Measurements from ENCODE around the gene TBPL2. TPM values are rescaled to one million over a fixed set of nuclear protein-coding genes. Genes with fewer than 3 reads are reported as not detected.
"Not testable (repeated sequence)": the region's sequence is repeated elsewhere in the genome, so short reads cannot be mapped to it uniquely, and the experiment has no call there.

TBPL2 gene
- not detected for total RNA-seq

DNA sequence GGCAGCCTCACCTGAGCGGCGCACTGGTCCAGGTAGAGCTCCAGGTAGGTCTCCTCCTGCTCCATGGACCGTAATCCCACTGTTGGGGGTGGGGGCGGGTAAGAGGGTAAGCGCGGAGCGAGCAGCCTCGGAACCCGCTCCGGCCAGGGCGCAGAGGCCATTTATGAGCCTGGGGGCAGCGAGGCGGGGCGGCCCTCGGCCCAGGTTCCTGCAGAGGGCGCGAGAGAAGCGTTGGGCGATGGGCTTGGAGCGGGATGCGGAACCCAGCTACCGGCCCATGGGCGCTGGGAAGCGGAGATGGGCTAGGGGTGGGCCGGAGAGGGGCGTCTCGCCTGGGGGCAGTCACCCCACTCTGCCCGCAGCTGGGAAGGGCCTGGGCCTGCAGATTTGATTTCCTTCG, at the start of gene TBPL2:
TBPL2 (minus strand) TSS at position 232 of the 400 bp plus-strand sequence; CDS start at position 65, 167 bp downstream.
- ATAC-seq (replicated peaks in 1 of 2) (no peak), DNase-seq (no peak)
- Mint-ChIP-seq H3K36me3 (ENCODE audit: insufficient read depth in 2 of 2) (no peaks in the 10 kb centered on the region), H3K4me1 (ENCODE audit: low read depth) (no peaks in the 10 kb centered on the region), H3K9me3 (no peaks in the 10 kb centered on the region), H3K27ac (no peak within 1 kb of the TSS), H3K27me3 (ENCODE audit: low read depth) (no peaks in the 10 kb centered on the region), H3K4me3 (no peak within 1 kb of the TSS)

DNA sequence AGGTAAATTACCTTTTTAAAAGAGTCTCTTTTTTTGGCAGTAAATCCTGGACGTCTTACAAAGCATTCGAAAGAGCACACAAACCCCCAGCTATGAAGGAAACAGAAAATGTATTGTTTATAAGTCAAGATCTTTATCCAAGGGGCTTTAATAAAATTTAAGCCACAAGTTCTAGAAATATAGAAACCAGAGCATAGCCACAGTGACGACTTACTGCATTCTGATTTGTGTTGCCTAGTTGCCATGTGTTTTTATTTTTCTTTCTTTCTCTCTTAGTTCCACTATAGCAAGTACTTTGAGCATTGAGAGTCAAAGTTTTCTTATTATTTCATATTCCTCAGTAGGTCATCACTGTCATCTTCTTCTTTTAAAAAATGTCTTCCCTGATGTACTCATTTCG, 47.8 kb upstream of the TBPL2 start:
- H3K4me3 Mint-ChIP-seq = no peak overlapping the region
- no peak overlapping the region for H3K27ac Mint-ChIP-seq
- H3K4me1 Mint-ChIP-seq (ENCODE audit: low read depth) = no peaks in the 10 kb centered on the region
- H3K27me3 Mint-ChIP-seq (ENCODE audit: low read depth) = peaks cover 6% of the 10 kb centered on the region
- no peaks in the 10 kb centered on the region for H3K36me3 Mint-ChIP-seq (ENCODE audit: insufficient read depth in 2 of 2)
- DNase-seq (no peak), ATAC-seq (replicated peaks in 1 of 2) (no peak)
- peaks cover 0 to 2% of the 10 kb centered on the region in 2 donors for H3K9me3 Mint-ChIP-seq

DNA sequence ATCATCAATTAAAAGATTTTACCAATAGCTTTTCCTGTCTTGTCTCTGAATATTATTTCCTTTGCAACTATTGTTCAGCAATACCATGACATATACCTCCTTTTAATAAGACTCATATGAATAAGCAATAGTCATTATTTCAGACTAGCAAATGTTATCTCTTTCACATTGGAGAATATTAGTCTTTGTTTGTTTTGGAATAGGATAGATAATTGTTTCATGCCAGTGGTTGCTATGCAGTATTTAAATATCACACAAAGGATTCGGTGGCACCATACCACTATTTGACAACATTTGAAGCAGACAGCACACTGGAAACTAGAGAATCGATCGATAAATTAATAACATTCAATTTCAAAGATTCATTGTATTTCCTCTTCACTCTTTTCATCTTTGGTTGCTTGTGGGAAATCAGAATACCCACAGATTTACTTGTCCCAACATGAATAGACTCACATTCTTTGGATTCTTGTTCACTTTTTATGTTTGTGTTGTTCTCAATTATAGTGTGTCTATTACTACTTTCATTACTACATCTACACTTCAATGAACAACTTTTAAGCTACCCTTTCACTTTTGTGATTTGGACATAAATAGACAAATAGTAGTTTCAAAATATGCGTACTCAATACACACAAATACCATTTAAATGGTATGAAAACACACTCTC, 42.7 kb upstream of the TBPL2 start:
- Mint-ChIP-seq H3K4me3 (no peak overlapping the region), H3K4me1 (ENCODE audit: low read depth) (no peaks in the 10 kb centered on the region), H3K27ac (no peak overlapping the region), H3K36me3 (ENCODE audit: insufficient read depth in 2 of 2) (no peaks in the 10 kb centered on the region), H3K27me3 (ENCODE audit: low read depth) (peaks cover 7% of the 10 kb centered on the region), H3K9me3 (no peaks in the 10 kb centered on the region)
- ATAC-seq (replicated peaks in 1 of 2) = no peak
- DNase-seq = no peak

DNA sequence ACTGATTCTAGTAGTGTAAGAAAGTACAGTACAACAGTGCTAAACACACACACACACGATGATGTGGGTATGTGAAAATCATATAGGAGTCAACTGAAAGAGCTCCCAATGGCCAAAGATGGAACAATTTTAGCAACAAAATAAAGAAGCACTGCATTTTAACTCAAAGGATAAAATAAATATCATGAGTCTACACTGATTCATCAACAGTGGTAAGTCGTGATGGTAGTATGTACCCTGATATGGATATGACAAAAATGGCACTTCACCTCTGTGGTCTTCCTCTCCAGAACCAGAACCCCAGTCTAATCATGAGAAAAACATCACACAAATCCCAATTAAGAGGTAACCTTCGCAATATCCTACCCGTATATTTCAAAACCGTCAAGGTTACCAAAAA, 41.4 kb upstream of the TBPL2 start:
- H3K9me3 Mint-ChIP-seq = no peaks in the 10 kb centered on the region
- H3K4me1 Mint-ChIP-seq (ENCODE audit: low read depth) = no peaks in the 10 kb centered on the region
- H3K27ac Mint-ChIP-seq = no peak overlapping the region
- peaks cover 7% of the 10 kb centered on the region for H3K27me3 Mint-ChIP-seq (ENCODE audit: low read depth)
- no peaks in the 10 kb centered on the region for H3K36me3 Mint-ChIP-seq (ENCODE audit: insufficient read depth in 2 of 2)
- DNase-seq = no peak
- ATAC-seq (replicated peaks in 1 of 2) = no peak
- H3K4me3 Mint-ChIP-seq = no peak overlapping the region

DNA sequence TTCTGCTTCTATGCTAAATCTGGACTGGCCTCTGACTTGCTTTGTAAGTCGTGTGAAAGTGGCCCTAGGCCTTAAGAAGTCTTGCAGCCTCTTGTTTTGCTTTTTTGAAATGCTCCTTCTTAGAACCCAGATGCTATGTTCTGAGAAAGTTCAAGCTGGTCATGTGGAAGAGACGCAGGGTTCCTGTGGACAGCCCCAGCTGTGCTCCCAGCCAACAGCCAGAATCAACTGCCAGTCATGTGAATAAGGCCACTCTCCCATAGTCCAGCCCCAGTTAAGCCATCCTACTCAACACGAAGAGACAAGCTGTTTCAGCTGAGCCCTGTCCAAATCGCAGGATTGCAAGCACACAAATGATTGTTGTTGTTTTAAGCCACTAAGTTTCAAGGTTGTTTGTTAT, 37.3 kb upstream of the TBPL2 start:
- Mint-ChIP-seq H3K27ac (no peak overlapping the region), H3K27me3 (ENCODE audit: low read depth) (peaks cover 1% of the 10 kb centered on the region), H3K36me3 (ENCODE audit: insufficient read depth in 2 of 2) (no peaks in the 10 kb centered on the region), H3K4me3 (no peak overlapping the region), H3K4me1 (ENCODE audit: low read depth) (no peaks in the 10 kb centered on the region), H3K9me3 (no peaks in the 10 kb centered on the region)
- ATAC-seq (replicated peaks in 1 of 2) (no peak), DNase-seq (no peak)

DNA sequence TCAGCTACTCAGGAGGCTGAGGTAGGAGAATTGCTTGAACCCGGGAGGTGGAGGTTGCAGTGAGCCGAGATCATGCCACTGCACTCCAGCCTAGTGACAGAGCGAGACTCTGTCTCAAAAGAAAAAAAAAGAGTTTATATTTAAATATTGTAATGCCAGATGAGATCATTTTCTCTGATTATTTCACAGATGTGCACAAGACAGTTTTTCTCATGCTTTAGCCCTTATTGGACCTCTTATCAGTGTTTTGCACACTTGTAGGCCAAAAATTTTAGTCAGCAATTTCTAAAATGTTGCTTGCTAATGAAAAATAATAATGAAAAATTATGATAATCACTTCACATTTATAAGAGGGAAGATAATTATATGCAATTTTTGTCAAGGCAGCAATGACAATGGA, 36.0 kb upstream of the TBPL2 start:
- ATAC-seq (replicated peaks in 1 of 2); H3K4me1 Mint-ChIP-seq (ENCODE audit: low read depth); H3K9me3 Mint-ChIP-seq; H3K27ac Mint-ChIP-seq; H3K27me3 Mint-ChIP-seq (ENCODE audit: low read depth); H3K4me3 Mint-ChIP-seq; H3K36me3 Mint-ChIP-seq (ENCODE audit: insufficient read depth in 2 of 2); DNase-seq: not testable (repeated sequence)

DNA sequence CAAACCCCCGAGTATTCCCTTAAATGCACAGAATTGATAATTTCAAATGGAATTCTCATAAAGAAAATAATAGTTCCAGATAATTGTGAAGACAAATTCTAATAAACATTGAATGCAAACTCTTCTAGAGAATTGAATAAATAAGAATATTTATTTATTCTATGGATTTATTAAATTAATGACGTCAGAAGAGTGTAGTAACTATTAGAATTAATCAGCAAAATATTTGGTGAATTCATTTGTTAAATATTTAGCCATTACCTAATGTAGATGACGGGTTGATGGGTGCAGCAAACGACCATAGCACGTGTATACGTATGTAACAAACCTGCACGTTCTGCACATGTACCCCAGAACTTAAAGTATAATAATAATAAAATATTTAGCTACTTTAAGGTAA, 33.4 kb upstream of the TBPL2 start:
- Mint-ChIP-seq H3K4me3 (no peak overlapping the region), H3K27me3 (ENCODE audit: low read depth) (no peaks in the 10 kb centered on the region), H3K27ac (no peak overlapping the region), H3K4me1 (ENCODE audit: low read depth) (no peaks in the 10 kb centered on the region), H3K9me3 (no peaks in the 10 kb centered on the region), H3K36me3 (ENCODE audit: insufficient read depth in 2 of 2) (no peaks in the 10 kb centered on the region)
- ATAC-seq (replicated peaks in 1 of 2) (no peak), DNase-seq (no peak)

DNA sequence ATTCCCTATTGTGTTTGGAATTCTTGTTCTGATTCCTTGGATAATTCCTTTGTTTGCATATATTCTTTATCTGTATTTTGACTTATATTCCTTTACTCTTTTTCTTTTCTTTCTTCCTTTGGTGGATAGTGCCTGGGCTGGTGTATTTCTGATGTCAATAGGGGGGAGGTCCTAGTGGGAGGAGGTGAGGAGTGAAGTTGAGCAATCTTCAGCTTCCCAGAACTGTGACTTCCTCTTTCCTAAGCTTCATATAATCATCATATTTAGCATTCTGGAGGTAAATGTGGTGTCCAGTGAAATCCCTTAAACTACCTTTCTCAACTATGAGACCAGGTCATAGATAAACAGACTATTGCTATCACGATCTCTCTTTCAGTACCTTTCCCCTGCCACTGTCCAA, 29.6 kb upstream of the TBPL2 start:
- H3K36me3 Mint-ChIP-seq (ENCODE audit: insufficient read depth in 2 of 2) = no peaks in the 10 kb centered on the region
- no peak overlapping the region for H3K27ac Mint-ChIP-seq
- H3K27me3 Mint-ChIP-seq (ENCODE audit: low read depth) = no peaks in the 10 kb centered on the region
- H3K4me1 Mint-ChIP-seq (ENCODE audit: low read depth) = no peaks in the 10 kb centered on the region
- H3K4me3 Mint-ChIP-seq = no peak overlapping the region
- no peak for DNase-seq
- no peak for ATAC-seq (replicated peaks in 1 of 2)
- H3K9me3 Mint-ChIP-seq = no peaks in the 10 kb centered on the region

DNA sequence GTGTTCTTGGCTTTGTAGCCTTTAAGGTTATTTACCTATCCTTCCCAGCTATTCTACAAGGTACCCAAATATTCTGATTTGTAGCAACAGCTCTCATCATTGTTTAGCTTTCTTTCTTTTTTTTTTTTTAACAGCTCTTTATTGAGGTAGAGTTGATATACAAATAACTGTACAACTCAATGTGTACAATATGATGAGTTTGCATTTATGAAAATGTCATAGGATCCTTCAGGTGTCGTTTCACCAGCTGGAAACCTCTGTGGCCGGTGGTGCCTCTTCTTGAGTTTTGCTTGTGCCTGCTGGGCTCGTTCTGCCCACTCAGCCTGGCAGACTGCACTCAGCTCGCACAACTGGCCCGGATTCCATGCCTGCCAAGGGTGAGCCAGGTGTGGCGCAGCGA, 26.9 kb upstream of the TBPL2 start:
- Mint-ChIP-seq H3K27ac (no peak overlapping the region), H3K9me3 (no peaks in the 10 kb centered on the region), H3K4me1 (ENCODE audit: low read depth) (peaks cover 11% of the 10 kb centered on the region), H3K36me3 (ENCODE audit: insufficient read depth in 2 of 2) (no peaks in the 10 kb centered on the region), H3K27me3 (ENCODE audit: low read depth) (peaks cover 11% of the 10 kb centered on the region), H3K4me3 (no peak overlapping the region)
- no peak for DNase-seq
- no peak for ATAC-seq (replicated peaks in 1 of 2)

DNA sequence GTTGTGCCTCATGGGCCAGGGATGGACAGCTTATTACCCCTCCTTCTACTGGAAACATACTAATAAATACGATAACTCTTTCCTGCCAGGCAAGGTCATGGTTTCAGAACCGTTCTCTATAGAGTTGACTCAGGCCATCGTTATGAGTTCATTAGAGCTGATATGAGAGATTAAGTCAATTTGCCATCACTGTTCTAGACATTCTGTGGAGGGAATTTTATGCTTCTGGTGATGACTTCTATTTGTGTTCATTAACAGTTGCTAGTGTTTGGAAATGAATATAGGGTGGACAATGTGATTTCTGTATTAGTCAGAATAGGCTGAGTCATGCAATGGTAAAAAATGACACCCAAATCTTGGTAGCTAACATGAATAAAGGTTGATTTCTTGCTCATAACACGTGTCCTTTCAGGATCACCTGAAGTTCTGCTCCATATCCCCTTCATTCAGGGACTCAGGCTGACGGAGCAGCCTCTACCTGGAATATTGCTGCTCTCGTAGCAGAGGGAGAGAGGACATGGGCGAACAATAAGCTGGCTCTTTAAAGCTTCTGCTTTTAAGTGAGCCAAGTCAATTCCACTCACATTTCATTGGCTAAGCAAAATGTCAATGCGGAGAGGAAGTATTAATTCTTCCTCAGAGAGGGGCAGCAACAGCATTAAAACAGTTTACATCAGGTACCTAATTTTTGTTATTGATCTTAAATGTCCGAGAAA, 18.5 kb upstream of the TBPL2 start:
- H3K27me3 Mint-ChIP-seq (ENCODE audit: low read depth) = peaks cover 26% of the 10 kb centered on the region
- H3K36me3 Mint-ChIP-seq (ENCODE audit: insufficient read depth in 2 of 2) = no peaks in the 10 kb centered on the region
- H3K4me3 Mint-ChIP-seq = peak overlapping the region in 1 of 2 donors; percentile 71
- H3K9me3 Mint-ChIP-seq = peaks cover 0 to 1% of the 10 kb centered on the region in 2 donors
- H3K4me1 Mint-ChIP-seq (ENCODE audit: low read depth) = peaks cover 45% of the 10 kb centered on the region
- peak overlapping the region; percentile 88 for H3K27ac Mint-ChIP-seq
- ATAC-seq (replicated peaks in 1 of 2) = peak; percentile 68 to 85
- DNase-seq = peak in 1 of 2 donors; percentile 9

DNA sequence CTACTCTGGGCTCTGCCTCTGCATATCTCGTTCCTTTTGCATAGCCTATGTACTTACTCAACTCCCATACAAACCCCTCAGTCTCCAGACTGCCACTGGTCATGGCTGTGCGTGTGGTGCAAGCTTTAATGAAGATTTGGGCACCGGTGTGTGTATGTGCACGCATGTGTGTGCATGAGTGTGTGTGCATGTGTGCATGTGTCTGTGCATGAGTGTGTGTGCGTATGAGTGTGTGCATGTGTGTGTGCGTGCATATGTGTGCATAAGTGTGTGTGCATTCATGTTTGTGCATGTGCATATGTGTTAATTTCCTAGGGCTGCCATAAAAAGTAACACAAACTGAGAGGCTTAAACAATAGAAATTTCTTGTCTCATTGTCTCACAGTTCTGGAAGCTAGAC, 17.1 kb upstream of the TBPL2 start:
- Mint-ChIP-seq H3K36me3 (ENCODE audit: insufficient read depth in 2 of 2) (no peaks in the 10 kb centered on the region), H3K9me3 (peaks cover 0 to 1% of the 10 kb centered on the region in 2 donors), H3K4me1 (ENCODE audit: low read depth) (peaks cover 34% of the 10 kb centered on the region), H3K4me3 (no peak overlapping the region), H3K27me3 (ENCODE audit: low read depth) (peaks cover 18% of the 10 kb centered on the region), H3K27ac (no peak overlapping the region)
- DNase-seq (no peak), ATAC-seq (replicated peaks in 1 of 2) (no peak)

DNA sequence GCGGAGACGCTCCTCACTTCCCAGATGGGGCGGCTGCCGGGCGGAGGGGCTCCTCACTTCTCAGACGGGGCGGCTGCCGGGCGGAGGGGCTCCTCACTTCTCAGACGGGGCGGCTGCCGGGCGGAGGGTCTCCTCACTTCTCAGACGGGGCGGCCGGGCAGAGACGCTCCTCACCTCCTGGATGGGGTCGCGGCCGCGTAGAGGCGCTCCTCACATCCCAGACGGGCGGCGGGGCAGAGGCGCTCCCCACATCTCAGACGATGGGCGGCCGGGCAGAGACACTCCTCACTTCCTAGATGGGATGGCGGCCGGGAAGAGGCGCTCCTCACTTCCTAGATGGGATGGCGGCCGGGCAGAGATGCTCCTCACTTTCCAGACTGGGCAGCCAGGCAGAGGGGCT, 16.0 kb upstream of the TBPL2 start:
- not testable (repeated sequence) for H3K27ac Mint-ChIP-seq; ATAC-seq (replicated peaks in 1 of 2); H3K4me3 Mint-ChIP-seq; H3K36me3 Mint-ChIP-seq (ENCODE audit: insufficient read depth in 2 of 2); DNase-seq; H3K27me3 Mint-ChIP-seq (ENCODE audit: low read depth); H3K9me3 Mint-ChIP-seq
- H3K4me1 Mint-ChIP-seq (ENCODE audit: low read depth) = peaks cover 28% of the 10 kb centered on the region

DNA sequence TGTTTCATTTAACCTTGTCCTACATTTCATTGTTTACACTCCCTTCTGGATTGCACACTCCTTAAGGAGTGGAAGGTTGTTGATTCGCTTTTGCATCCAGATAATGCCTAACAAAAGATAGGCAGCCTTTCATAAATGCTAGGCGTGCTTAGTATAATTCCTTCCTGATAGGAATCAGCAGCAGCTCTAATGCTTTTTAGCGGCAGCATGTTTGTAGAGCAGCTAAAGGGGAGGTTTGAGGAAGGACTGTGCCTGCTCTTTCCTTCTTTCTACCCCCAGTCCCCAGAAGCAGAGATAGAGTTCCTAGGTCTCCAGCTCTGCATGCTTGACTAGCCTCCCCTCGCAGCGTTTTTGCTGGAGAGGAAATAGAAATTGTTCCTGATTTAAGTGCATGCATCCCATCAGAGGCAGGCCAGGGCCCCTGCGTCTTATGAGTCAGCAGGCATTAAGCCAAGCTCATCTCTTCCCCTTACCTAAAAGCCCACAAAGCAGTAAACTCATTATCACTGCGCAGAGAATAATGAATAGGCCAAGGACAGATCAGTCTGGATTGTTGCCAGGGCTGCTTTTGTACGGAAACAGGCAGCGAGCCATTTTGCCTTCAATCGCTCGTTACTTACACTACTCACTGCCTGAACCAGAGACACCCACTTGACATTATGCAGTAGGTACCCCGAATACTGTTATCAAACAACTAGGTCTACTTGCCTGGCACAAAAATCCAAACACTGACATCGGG, 14.0 kb upstream of the TBPL2 start:
- H3K4me1 Mint-ChIP-seq (ENCODE audit: low read depth) = peaks cover 23% of the 10 kb centered on the region
- ATAC-seq (replicated peaks in 1 of 2) = no peak
- H3K27ac Mint-ChIP-seq = no peak overlapping the region

More for the DNA sequence above, 14.0 kb upstream of the TBPL2 start:
- no peak for DNase-seq
- no peak overlapping the region for H3K4me3 Mint-ChIP-seq
- no peaks in the 10 kb centered on the region for H3K27me3 Mint-ChIP-seq (ENCODE audit: low read depth)
- H3K36me3 Mint-ChIP-seq (ENCODE audit: insufficient read depth in 2 of 2) = no peaks in the 10 kb centered on the region
- peaks cover 0 to 1% of the 10 kb centered on the region in 2 donors for H3K9me3 Mint-ChIP-seq

Measured in activated T-cell treated with anti-CD3 and anti-CD28 coated beads, Interleukin-2, amount 50 U/mL, for 72 hours (primary cell).